Esophagus squamous epithelium (tissue), 5 donors: ENCODE data around the gene IRGM. TPM values are rescaled to one million over a fixed set of nuclear protein-coding genes. Genes with fewer than 3 reads are reported as not detected.
"Not testable (repeated sequence)": the region's sequence is repeated elsewhere in the genome, so short reads cannot be mapped to it uniquely, and the experiment has no call there.

Source experiments
- DNase-seq: peaks from one replicate; lab custom pipeline; 2025; lab: John Stamatoyannopoulos, UW
- H3K27ac ChIP-seq, 4 donors: fragments of 200-600 bp; sonication (generic); one replicate each; pipeline ENCODE4 v1.5.1; 2016 to 2019; ENCODE audit warnings: mild to moderate bottlenecking in 1 of 4
- H3K27me3 ChIP-seq, 4 donors: fragments of 200-600 bp; sonication (generic); 1 replicate in 3 of 4; 2 replicates in 1 of 4; pipeline versions ENCODE4 v1.5.1 to v1.6.0; 2017 to 2021; ENCODE audit warnings: antibody characterized with exemption in 1 of 4
- H3K36me3 ChIP-seq, 3 donors: fragments of 200-600 bp; sonication (generic); one replicate each; pipeline ENCODE4 v1.5.1; 2016 to 2019
- H3K4me1 ChIP-seq, 3 donors: fragments of 200-600 bp; sonication (generic); one replicate each; pipeline ENCODE4 v1.5.1; 2017 to 2019
- H3K4me3 ChIP-seq, 4 donors: fragments of 200-600 bp; sonication (generic); 1 replicate in 3 of 4; 2 replicates in 1 of 4; pipeline ENCODE4 v1.5.1; 2016 to 2019; ENCODE audit warnings: mild to moderate bottlenecking in 2 of 4, moderate library complexity in 1 of 4
- H3K9me3 ChIP-seq, 3 donors: fragments of 200-600 bp; sonication (generic); one replicate each; pipeline ENCODE4 v1.5.1; 2016 to 2019
- POLR2A ChIP-seq, 4 donors: fragments of 450-650 bp; IDR thresholded peaks; one replicate each; pipeline ENCODE4 v1.6.1; 2017; ENCODE audit warnings: antibody characterized with exemption in 4 of 4, mild to moderate bottlenecking in 4 of 4, moderate library complexity in 3 of 4
- WGBS, 2 donors: methylation state at CpG; one replicate each; pipeline ENCODE4 v1.1.5; 2018; 5-methylcytosine and 5-hydroxymethylcytosine counted together
- intact Hi-C: fragments of 100-400 bp; cut with DNase I; formaldehyde crosslinking; loops from one replicate; pipeline ENCODE4 v1.15.0; 2022
- total RNA-seq, 4 donors: library from RNA; depleted of rRNA; stranded (reverse); fragments of >200 nt; gene quantifications; one replicate each; pipeline ENCODE4 v1.1.0, GENCODE V29; 2016
- TF ChIP-seq, protein P1 (sequence below), 6 experiments: fragments of 450-650 bp in 4 of 6; fragments of 200-600 bp in 2 of 6; sonication (generic) in 2 of 6; IDR thresholded peaks; one replicate each; pipeline ENCODE4 v1.5.1; 2016 to 2019; ENCODE audit warnings: antibody characterized with exemption in 6 of 6, mild to moderate bottlenecking in 4 of 6, moderate library complexity in 4 of 6
- donor health status: DM: yes; HTN: yes; CAD: no.

Gene IRGM
- total RNA-seq, 4 donors from 2014 or later = 0.95 TPM; not detected in 3

DNA sequence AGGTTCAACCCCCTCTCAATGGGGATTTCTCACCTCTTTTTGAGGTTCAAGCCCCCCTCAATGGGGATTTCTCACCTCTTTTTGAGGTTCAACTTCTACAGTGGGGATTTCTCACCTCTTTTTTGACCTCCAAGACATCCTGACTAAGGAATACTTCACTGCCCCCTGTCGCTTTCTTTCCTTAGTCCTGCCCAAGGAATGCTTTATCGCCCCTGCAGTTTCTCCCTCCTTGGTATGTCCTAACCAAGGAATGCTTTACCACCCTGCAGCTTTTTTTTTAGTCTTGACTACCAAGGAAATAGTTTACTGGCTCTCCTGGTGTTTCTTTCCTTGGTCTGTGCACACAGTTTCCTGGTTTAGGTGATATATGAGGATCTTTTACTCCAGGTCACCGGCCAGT, 9.6 kb upstream of the IRGM start:
- Histone ChIP-seq H3K36me3 (no peaks in the 10 kb centered on the region), H3K27me3 (peaks cover 0 to 6% (median 0%) of the 10 kb centered on the region in 4 donors), H3K4me1 (peaks cover 0 to 24% (median 0%) of the 10 kb centered on the region in 3 donors), H3K27ac (peak overlapping the region in 2 of 4 donors; percentile 4 to 34), H3K4me3 (no peak overlapping the region), H3K9me3 (peaks cover 0 to 8% (median 6%) of the 10 kb centered on the region in 3 donors)
- no peak for DNase-seq
- no peak for TF ChIP-seq POLR2A (IDR thresholded peaks at IDR 0.05)
- TF ChIP-seq, protein P1, sequence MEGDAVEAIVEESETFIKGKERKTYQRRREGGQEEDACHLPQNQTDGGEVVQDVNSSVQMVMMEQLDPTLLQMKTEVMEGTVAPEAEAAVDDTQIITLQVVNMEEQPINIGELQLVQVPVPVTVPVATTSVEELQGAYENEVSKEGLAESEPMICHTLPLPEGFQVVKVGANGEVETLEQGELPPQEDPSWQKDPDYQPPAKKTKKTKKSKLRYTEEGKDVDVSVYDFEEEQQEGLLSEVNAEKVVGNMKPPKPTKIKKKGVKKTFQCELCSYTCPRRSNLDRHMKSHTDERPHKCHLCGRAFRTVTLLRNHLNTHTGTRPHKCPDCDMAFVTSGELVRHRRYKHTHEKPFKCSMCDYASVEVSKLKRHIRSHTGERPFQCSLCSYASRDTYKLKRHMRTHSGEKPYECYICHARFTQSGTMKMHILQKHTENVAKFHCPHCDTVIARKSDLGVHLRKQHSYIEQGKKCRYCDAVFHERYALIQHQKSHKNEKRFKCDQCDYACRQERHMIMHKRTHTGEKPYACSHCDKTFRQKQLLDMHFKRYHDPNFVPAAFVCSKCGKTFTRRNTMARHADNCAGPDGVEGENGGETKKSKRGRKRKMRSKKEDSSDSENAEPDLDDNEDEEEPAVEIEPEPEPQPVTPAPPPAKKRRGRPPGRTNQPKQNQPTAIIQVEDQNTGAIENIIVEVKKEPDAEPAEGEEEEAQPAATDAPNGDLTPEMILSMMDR (IDR thresholded peaks at IDR 0.05) = no peak
- intact Hi-C loops = no loop called here
- WGBS, 2 donors = 93 to 100% methylated on average over 1 to 2 of the region's 3 CpGs

DNA sequence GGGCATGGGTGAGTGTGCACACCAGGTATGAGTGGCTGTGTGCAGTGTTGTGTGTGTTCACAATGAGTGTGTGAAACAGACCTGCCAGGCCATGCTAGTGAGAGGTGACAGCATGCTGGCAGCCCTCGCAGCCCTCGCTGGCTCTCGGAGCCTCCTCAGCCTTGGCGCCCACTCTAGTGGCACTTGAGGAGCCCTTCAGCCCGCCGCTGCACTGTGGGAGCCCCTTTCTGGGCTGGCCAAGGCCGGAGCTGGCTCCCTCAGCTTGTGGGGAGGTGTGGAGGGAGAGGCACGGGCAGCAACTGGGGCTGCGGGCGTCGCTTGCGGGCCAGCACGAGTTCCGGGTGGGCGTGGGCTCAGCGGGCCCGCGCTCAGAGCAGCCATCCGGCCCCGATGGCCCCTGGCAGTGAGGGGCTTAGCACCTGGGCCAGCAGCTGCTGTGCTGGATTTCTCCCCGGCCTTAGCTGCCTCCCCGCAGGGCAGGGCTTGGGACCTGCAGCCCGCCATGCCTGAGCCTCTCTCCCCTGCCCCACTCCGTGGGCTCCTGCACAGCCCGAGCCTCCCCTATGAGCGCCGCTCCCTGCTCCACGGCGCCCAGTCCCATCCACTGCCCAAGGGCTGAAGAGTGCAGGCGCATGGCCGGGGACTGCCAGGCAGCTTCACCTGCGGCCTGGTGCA, 999 bp upstream of the IRGM start:
- intact Hi-C loops = loop anchor here (2.0 to 5.0 kb wide), 2 partner anchors 25 to 43 kb away; no protein-coding TSS in a partner anchor
- DNase-seq, H3K4me1 ChIP-seq, H3K9me3 ChIP-seq, H3K27ac ChIP-seq, H3K4me3 ChIP-seq, H3K27me3 ChIP-seq, H3K36me3 ChIP-seq: not testable (repeated sequence)
- 40 to 98% methylated on average over 1 to 12 of the region's 32 CpGs for WGBS, 2 donors

DNA sequence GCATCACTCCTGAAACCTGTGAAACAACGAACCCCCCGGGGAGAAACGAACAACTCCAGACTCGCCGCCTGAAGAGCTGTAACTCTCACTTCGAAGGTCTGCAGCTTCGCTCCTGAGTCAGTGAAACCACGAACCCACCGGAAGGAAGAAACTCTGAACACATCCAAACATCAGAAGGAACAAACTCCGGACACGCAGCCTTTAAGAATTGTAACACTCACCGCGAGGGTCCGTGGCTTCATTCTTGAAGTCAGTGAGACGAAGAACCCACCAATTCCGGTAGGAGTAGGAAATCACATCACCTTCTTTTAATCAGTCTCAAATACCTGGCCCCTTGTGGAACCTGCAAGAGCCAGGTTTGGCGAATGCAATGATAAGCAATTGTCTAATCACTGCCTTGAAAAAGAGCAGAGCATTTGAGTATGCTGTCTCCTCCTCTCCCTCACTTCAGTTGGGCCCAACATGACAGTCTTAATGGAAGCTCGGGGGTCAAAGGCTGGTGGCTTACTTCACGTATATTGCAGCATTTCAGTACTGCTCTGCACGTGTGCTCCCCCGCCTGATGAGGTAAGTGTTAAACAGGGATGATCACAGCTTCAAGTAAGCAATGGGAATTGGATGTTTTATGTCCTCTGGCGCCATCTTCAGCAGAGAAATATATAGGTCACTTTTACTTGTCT, 473 bp downstream of the IRGM start:
- 40 to 63% methylated on average over 11 to 16 of the region's 22 CpGs for WGBS, 2 donors
- TF ChIP-seq, protein P1 (IDR thresholded peaks at IDR 0.05) = peak; percentile 58 to 89 (median 69)
- TF ChIP-seq POLR2A (IDR thresholded peaks at IDR 0.05) = no peak
- H3K36me3 ChIP-seq = no peaks in the 10 kb centered on the region
- intact Hi-C loops = loop anchor here (5.0 kb wide), 1 partner anchor 44 kb away; no protein-coding TSS in a partner anchor
- no peaks in the 10 kb centered on the region for H3K9me3 ChIP-seq
- DNase-seq = no peak
- peak overlapping the region in 1 of 4 donors; percentile 10 for H3K4me3 ChIP-seq
- H3K27me3 ChIP-seq = no peaks in the 10 kb centered on the region
- H3K4me1 ChIP-seq = peaks cover 0 to 9% (median 0%) of the 10 kb centered on the region in 3 donors
- H3K27ac ChIP-seq = no peak overlapping the region

DNA sequence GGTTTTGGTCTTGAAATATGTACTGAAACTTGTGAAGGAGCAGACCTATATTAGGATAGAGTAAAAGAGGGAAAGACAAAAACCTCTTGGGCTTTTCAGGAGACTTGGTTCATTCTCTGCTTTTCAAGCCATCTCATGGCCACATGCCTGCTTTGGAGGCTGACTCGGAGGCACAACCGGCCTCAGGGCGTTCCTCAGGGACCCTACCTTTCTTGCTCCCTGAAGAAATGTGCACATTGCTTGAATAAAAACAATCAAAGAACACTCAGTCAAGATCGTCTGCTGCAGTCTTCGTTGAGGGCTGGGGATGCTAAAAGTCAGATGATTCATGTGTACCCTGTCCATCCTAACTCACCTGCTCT, 994 bp downstream of the IRGM start:
- H3K27ac ChIP-seq = no peak overlapping the region
- WGBS, 2 donors = 41 to 50% methylated on average over 5 of the region's 5 CpGs
- intact Hi-C loops = loop anchor here (5.0 kb wide), 1 partner anchor 45 kb away; no protein-coding TSS in a partner anchor
- H3K36me3 ChIP-seq = no peaks in the 10 kb centered on the region
- no peaks in the 10 kb centered on the region for H3K9me3 ChIP-seq
- DNase-seq = no peak
- peaks cover 0 to 9% (median 0%) of the 10 kb centered on the region in 3 donors for H3K4me1 ChIP-seq
- no peaks in the 10 kb centered on the region for H3K27me3 ChIP-seq
- no peak for TF ChIP-seq POLR2A (IDR thresholded peaks at IDR 0.05)
- TF ChIP-seq, protein P1 (IDR thresholded peaks at IDR 0.05) = no peak
- no peak overlapping the region for H3K4me3 ChIP-seq

DNA sequence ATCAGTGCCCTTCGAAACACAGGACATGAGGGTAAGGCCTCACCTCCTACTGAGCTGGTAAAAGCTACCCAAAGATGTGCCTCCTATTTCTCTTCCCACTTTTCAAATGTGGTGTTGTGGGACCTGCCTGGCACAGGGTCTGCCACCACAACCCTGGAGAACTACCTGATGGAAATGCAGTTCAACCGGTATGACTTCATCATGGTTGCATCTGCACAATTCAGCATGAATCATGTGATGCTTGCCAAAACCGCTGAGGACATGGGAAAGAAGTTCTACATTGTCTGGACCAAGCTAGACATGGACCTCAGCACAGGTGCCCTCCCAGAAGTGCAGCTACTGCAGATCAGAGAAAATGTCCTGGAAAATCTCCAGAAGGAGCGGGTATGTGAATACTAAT, 1.9 kb downstream of the IRGM start:
- Histone ChIP-seq H3K36me3 (no peaks in the 10 kb centered on the region), H3K4me3 (no peak overlapping the region), H3K4me1 (peaks cover 0 to 9% (median 0%) of the 10 kb centered on the region in 3 donors), H3K27ac (no peak overlapping the region), H3K27me3 (no peaks in the 10 kb centered on the region), H3K9me3 (no peaks in the 10 kb centered on the region)
- intact Hi-C loops = loop anchor here (5.0 kb wide), 1 partner anchor 46 kb away; no protein-coding TSS in a partner anchor
- DNase-seq = no peak
- 63 to 71% methylated on average over 3 to 4 of the region's 4 CpGs for WGBS, 2 donors
- TF ChIP-seq POLR2A (IDR thresholded peaks at IDR 0.05) = no peak
- TF ChIP-seq, protein P1 (IDR thresholded peaks at IDR 0.05) = no peak
